ENCODE results near the gene MARCHF10. TPM values are rescaled to one million over a fixed set of nuclear protein-coding genes. Genes with fewer than 3 reads are reported as not detected.

The MARCHF10 gene
- total RNA-seq, 2 experiments from 2014 or later, result not detected

DNA sequence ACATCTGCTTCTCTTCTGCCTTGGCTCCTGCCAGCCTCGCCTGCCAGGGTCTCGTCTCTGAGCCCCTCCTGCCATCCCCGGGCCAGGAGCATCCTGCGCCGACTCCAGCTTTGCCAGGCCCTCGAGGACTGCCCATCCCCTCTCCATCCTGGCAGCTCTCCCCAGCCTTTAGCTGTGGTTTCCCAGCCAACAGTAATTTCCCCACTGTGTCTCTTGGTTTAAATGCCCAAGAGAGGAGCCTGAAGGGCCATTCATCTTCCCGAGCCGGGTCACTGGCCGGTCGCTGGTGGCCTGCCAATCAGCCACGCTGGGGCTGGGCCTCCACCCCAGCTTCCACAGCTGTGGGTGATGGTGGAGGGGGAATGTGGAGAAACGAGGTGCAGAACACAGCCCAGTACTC is 132.9 kb downstream of the MARCHF10 start:
- no peaks in the 10 kb centered on the region for H4K20me1 ChIP-seq (ENCODE audit: insufficient read depth, low read length)
- H3K4me1 ChIP-seq (ENCODE audit: insufficient read depth, low read length, poor library complexity, severe bottlenecking), result no peaks in the 10 kb centered on the region
- no peak overlapping the region for H3K4me2 ChIP-seq (ENCODE audit: low read length)
- POLR2A ChIA-PET, result no interaction called here
- H3K9me2 ChIP-seq (ENCODE audit: insufficient read depth, low read length), result no peaks in the 10 kb centered on the region
- no peaks in the 10 kb centered on the region for H3K36me3 ChIP-seq (ENCODE audit: insufficient read depth, low read length)
- DNase-seq (ENCODE audit: low spot score), result no peak
- CTCF ChIA-PET (ENCODE audit: unreplicated experiment), result no interaction called here
- no peaks in the 10 kb centered on the region for H3K79me2 ChIP-seq (ENCODE audit: insufficient read depth, low read depth, low read length)
- BruUV-seq (replicated peaks), result no TSS peak
- H3K9me3 ChIP-seq (ENCODE audit: low read length), result no peaks in the 10 kb centered on the region
- no peak overlapping the region for H2AFZ ChIP-seq (ENCODE audit: low read length)
- H3K4me3 ChIP-seq (ENCODE audit: low read depth, low read length, poor library complexity, severe bottlenecking), result no peak overlapping the region
- intact Hi-C loops (cut with micrococcal nuclease; ENCODE audit: unreplicated experiment), result no loop called here
- no peak for TF ChIP-seq EZH2phosphoT487 (IDR thresholded peaks at IDR 0.05; ENCODE audit: borderline replicate concordance, low read depth, low read length)
- H3K27ac ChIP-seq (ENCODE audit: low read depth, low read length, poor library complexity, severe bottlenecking), result no peak overlapping the region

DNA sequence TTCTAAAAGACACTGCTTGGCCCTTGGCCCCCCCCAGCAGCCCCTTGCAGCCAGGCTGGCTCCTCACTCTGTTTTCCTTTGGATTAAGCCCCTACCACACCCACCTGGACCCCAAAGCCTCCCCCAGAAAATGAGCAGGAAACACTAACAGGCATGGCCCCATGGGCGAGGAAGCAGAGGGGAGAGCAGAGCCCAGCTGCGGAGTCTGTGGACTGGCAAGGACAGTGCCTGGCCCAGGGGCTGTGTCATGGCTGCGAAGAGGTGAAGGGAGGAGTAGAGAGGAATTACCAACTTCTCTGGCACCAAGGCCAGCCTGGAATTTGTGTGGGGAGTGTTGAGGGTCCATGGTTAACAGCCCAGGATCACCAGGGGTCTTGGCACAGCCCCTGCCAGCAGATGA is 133.3 kb downstream of the MARCHF10 start:
- H3K9me3 ChIP-seq (ENCODE audit: low read length), result no peaks in the 10 kb centered on the region
- no peak overlapping the region for H3K4me2 ChIP-seq (ENCODE audit: low read length)
- BruUV-seq (replicated peaks), result no TSS peak
- ChIA-PET POLR2A (no interaction called here), CTCF (ENCODE audit: unreplicated experiment) (no interaction called here)
- H3K36me3 ChIP-seq (ENCODE audit: insufficient read depth, low read length), result no peaks in the 10 kb centered on the region
- no peaks in the 10 kb centered on the region for H3K9me2 ChIP-seq (ENCODE audit: insufficient read depth, low read length)
- H3K79me2 ChIP-seq (ENCODE audit: insufficient read depth, low read depth, low read length), result no peaks in the 10 kb centered on the region
- no peak overlapping the region for H3K4me3 ChIP-seq (ENCODE audit: low read depth, low read length, poor library complexity, severe bottlenecking)
- H4K20me1 ChIP-seq (ENCODE audit: insufficient read depth, low read length), result no peaks in the 10 kb centered on the region
- no peak for DNase-seq (ENCODE audit: low spot score)
- H2AFZ ChIP-seq (ENCODE audit: low read length), result no peak overlapping the region
- intact Hi-C loops (cut with micrococcal nuclease; ENCODE audit: unreplicated experiment), result no loop called here
- TF ChIP-seq, protein P1, sequence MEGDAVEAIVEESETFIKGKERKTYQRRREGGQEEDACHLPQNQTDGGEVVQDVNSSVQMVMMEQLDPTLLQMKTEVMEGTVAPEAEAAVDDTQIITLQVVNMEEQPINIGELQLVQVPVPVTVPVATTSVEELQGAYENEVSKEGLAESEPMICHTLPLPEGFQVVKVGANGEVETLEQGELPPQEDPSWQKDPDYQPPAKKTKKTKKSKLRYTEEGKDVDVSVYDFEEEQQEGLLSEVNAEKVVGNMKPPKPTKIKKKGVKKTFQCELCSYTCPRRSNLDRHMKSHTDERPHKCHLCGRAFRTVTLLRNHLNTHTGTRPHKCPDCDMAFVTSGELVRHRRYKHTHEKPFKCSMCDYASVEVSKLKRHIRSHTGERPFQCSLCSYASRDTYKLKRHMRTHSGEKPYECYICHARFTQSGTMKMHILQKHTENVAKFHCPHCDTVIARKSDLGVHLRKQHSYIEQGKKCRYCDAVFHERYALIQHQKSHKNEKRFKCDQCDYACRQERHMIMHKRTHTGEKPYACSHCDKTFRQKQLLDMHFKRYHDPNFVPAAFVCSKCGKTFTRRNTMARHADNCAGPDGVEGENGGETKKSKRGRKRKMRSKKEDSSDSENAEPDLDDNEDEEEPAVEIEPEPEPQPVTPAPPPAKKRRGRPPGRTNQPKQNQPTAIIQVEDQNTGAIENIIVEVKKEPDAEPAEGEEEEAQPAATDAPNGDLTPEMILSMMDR (conservative IDR thresholded peaks at IDR 0.05; ENCODE audit: low read length), result no peak
- TF ChIP-seq EZH2phosphoT487 (IDR thresholded peaks at IDR 0.05; ENCODE audit: borderline replicate concordance, low read depth, low read length), result no peak
- no peaks in the 10 kb centered on the region for H3K4me1 ChIP-seq (ENCODE audit: insufficient read depth, low read length, poor library complexity, severe bottlenecking)
- H3K27ac ChIP-seq (ENCODE audit: low read depth, low read length, poor library complexity, severe bottlenecking), result no peak overlapping the region

DNA sequence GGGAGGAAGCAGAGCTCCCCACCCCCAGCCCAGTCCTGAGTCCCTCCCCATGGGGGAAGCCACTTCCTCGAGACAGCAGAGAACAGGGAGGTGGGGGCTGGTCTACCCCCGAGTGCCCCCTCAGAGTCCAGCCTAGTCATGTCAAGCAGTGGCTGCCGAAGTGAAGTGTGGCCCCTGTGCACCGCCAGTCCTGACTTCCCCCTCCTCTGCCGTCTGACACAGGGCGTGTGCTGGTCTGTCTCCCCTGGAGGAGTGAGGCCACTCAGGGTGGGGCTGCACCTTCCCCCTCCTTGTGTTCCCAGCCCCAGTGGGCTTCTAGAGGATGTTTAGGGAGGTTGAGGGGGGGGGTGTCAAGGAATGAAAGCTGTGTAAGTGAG is 133.8 kb downstream of the MARCHF10 start:
- no TSS peak for BruUV-seq (replicated peaks)
- CTCF ChIA-PET (ENCODE audit: unreplicated experiment), result interaction anchor here (0.6 kb wide), 1 partner anchor 50 kb away, joined by 3 read pairs; no protein-coding TSS in a partner anchor
- no peak overlapping the region for H3K4me3 ChIP-seq (ENCODE audit: low read depth, low read length, poor library complexity, severe bottlenecking)
- H3K79me2 ChIP-seq (ENCODE audit: insufficient read depth, low read depth, low read length), result no peaks in the 10 kb centered on the region
- no peak for DNase-seq (ENCODE audit: low spot score)
- H3K9me2 ChIP-seq (ENCODE audit: insufficient read depth, low read length), result no peaks in the 10 kb centered on the region
- TF ChIP-seq, protein P1 (conservative IDR thresholded peaks at IDR 0.05; ENCODE audit: low read length), result no peak
- no peak for TF ChIP-seq EZH2phosphoT487 (IDR thresholded peaks at IDR 0.05; ENCODE audit: borderline replicate concordance, low read depth, low read length)
- H3K9me3 ChIP-seq (ENCODE audit: low read length), result no peaks in the 10 kb centered on the region
- H3K4me2 ChIP-seq (ENCODE audit: low read length), result no peak overlapping the region
- no peaks in the 10 kb centered on the region for H3K36me3 ChIP-seq (ENCODE audit: insufficient read depth, low read length)
- no peak overlapping the region for H3K27ac ChIP-seq (ENCODE audit: low read depth, low read length, poor library complexity, severe bottlenecking)
- H3K4me1 ChIP-seq (ENCODE audit: insufficient read depth, low read length, poor library complexity, severe bottlenecking), result no peaks in the 10 kb centered on the region
- POLR2A ChIA-PET, result no interaction called here
- intact Hi-C loops (cut with micrococcal nuclease; ENCODE audit: unreplicated experiment), result no loop called here
- no peaks in the 10 kb centered on the region for H4K20me1 ChIP-seq (ENCODE audit: insufficient read depth, low read length)
- H2AFZ ChIP-seq (ENCODE audit: low read length), result no peak overlapping the region
